GM12892 (cell line): ENCODE data around the gene KHDC4.

Experiments used
- POLR2A ChIP-seq: IDR thresholded peaks from 2 replicates; pipeline ENCODE4 v1.6.1; 2011; ENCODE audit warnings: low read depth, low read length, control low read depth
- POLR2AphosphoS5 ChIP-seq: IDR thresholded peaks from 2 replicates; pipeline ENCODE4 v1.6.1; 2011; ENCODE audit warnings: low read depth, low read length, control low read depth
- TAF1 ChIP-seq: IDR thresholded peaks from 2 replicates; pipeline ENCODE4 v1.6.1; 2011; ENCODE audit warnings: low read depth, mild to moderate bottlenecking, control low read depth, low read length, borderline replicate concordance

DNA sequence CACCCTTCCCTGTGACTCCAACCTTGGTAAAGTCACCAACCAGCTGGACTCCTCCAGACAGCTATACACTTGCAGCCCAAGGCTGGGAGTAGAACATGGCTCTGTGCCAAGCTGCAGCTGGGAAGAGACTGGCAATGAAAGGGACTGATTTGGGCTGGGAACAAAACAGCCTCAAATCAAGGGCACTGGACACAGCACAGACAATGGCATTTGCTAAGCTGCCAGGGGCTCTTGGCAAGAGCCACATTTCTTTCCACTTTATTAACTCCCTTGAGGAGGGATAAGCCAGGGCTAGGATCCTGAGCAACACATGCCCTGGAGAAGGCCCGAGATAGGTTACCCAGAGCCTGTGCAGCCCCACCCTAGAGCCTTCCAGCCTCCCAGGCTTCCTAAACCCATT is 62.8 kb downstream of the KHDC4 start:
- TF ChIP-seq TAF1 (no peak), POLR2AphosphoS5 (no peak), POLR2A (no peak)
